ENCODE measurements around the gene JAKMIP1. TPM values are rescaled to one million over a fixed set of nuclear protein-coding genes. Genes with fewer than 3 reads are reported as not detected.

The JAKMIP1 gene
- total RNA-seq, 2 experiments from 2014 or later: 4.0 to 5.1 TPM

DNA sequence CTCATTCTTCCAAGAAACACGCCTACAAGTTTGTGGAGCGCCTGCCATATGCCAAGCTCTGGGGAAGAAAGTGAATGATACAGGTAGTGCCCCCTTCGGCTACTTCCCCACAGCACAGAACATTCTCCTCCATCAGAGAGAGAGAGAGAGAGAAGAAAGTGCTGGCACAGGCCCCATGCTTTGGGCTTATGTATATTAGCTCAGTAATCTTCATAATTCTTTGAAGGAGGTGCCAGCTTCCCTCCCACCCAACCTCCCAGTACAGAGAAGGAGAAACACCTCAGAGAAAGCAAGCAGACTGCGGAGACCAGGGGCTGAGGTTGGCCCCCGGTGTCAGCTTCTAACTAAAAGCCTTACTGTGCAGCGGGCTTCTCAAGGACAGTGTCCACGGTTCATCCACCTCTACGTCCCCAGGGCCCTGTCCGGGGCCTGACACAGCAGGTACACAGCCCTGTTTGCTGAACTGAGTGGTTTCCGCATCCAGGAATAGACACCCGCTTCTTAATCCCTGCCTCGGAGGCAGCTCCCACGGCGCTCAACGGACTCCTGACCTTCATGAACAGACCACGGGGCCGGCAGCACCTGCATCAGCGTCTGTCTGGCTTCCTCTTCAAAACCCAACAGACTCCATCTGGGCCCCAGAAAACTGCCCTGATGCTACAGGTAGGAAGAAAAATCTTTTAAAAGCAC, 50.2 kb downstream of the JAKMIP1 start:
- DNase-seq (ENCODE audit: low spot score): no peak
- Histone ChIP-seq H3K9me2 (ENCODE audit: insufficient read depth, low read length) (no peaks in the 10 kb centered on the region), H3K27ac (ENCODE audit: low read depth, low read length, poor library complexity, severe bottlenecking) (no peak overlapping the region), H3K4me2 (ENCODE audit: low read length) (no peak overlapping the region), H3K4me3 (ENCODE audit: low read depth, low read length, poor library complexity, severe bottlenecking) (no peak overlapping the region), H3K9me3 (ENCODE audit: low read length) (no peaks in the 10 kb centered on the region), H3K36me3 (ENCODE audit: insufficient read depth, low read length) (no peaks in the 10 kb centered on the region), H3K79me2 (ENCODE audit: insufficient read depth, low read depth, low read length) (no peaks in the 10 kb centered on the region), H4K20me1 (ENCODE audit: insufficient read depth, low read length) (no peaks in the 10 kb centered on the region), H3K4me1 (ENCODE audit: insufficient read depth, low read length, poor library complexity, severe bottlenecking) (no peaks in the 10 kb centered on the region), H2AFZ (ENCODE audit: low read length) (no peak overlapping the region)
- ChIA-PET CTCF (ENCODE audit: unreplicated experiment) (no interaction called here), POLR2A (interaction anchor here (1.0 kb wide), 1 partner anchor 120 kb away, joined by 3 read pairs; the partner anchor contains the start of gene WFS1)
- intact Hi-C loops (cut with micrococcal nuclease; ENCODE audit: unreplicated experiment): no loop called here
- no TSS peak for BruUV-seq (replicated peaks)
- no peak for TF ChIP-seq EZH2phosphoT487 (IDR thresholded peaks at IDR 0.05; ENCODE audit: borderline replicate concordance, low read depth, low read length)
- TF ChIP-seq, protein P1, sequence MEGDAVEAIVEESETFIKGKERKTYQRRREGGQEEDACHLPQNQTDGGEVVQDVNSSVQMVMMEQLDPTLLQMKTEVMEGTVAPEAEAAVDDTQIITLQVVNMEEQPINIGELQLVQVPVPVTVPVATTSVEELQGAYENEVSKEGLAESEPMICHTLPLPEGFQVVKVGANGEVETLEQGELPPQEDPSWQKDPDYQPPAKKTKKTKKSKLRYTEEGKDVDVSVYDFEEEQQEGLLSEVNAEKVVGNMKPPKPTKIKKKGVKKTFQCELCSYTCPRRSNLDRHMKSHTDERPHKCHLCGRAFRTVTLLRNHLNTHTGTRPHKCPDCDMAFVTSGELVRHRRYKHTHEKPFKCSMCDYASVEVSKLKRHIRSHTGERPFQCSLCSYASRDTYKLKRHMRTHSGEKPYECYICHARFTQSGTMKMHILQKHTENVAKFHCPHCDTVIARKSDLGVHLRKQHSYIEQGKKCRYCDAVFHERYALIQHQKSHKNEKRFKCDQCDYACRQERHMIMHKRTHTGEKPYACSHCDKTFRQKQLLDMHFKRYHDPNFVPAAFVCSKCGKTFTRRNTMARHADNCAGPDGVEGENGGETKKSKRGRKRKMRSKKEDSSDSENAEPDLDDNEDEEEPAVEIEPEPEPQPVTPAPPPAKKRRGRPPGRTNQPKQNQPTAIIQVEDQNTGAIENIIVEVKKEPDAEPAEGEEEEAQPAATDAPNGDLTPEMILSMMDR (conservative IDR thresholded peaks at IDR 0.05; ENCODE audit: low read length): no peak

DNA sequence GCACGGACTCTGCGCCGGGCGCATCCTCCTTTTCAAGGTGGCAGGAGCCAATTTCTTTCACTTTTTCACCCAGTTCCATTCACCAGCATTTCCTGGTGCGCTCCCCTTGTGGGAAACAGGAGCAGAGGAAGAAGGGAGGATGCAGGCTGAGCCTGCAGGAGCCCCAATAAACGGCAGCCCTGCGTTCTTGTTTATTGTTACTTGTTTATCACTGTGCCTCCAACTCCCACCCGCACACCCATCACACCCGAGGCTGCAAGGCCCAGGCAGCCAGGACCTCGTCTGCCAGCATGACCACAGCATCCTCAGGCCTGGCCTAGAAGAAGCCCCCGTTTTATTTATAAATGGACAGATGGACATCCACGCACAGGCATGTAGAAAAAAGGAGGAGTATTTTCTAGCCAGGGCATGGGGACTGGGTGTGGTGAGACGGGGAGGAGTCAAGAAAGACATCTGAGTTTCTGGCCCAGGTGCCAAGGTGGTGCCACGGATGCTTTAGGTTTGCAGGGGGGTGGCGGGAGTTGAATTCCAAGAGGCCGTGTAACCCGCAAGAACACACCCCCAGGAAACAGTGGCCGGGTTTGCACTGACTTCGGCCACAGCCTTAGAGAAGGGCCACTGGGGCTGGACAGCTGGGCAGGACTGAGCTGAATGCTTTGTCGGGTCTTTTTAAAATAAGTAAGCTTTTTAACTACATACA, 51.7 kb downstream of the JAKMIP1 start:
- Histone ChIP-seq H2AFZ (ENCODE audit: low read length) (no peak overlapping the region), H3K4me3 (ENCODE audit: low read depth, low read length, poor library complexity, severe bottlenecking) (no peak overlapping the region), H3K36me3 (ENCODE audit: insufficient read depth, low read length) (no peaks in the 10 kb centered on the region), H3K9me2 (ENCODE audit: insufficient read depth, low read length) (no peaks in the 10 kb centered on the region), H3K4me1 (ENCODE audit: insufficient read depth, low read length, poor library complexity, severe bottlenecking) (no peaks in the 10 kb centered on the region), H3K9me3 (ENCODE audit: low read length) (no peaks in the 10 kb centered on the region), H4K20me1 (ENCODE audit: insufficient read depth, low read length) (no peaks in the 10 kb centered on the region), H3K4me2 (ENCODE audit: low read length) (no peak overlapping the region), H3K27ac (ENCODE audit: low read depth, low read length, poor library complexity, severe bottlenecking) (no peak overlapping the region), H3K79me2 (ENCODE audit: insufficient read depth, low read depth, low read length) (no peaks in the 10 kb centered on the region)
- ChIA-PET CTCF (ENCODE audit: unreplicated experiment) (no interaction called here), POLR2A (no interaction called here)
- no peak for DNase-seq (ENCODE audit: low spot score)
- no peak for TF ChIP-seq EZH2phosphoT487 (IDR thresholded peaks at IDR 0.05; ENCODE audit: borderline replicate concordance, low read depth, low read length)
- TF ChIP-seq, protein P1 (conservative IDR thresholded peaks at IDR 0.05; ENCODE audit: low read length): no peak
- intact Hi-C loops (cut with micrococcal nuclease; ENCODE audit: unreplicated experiment): no loop called here
- no TSS peak for BruUV-seq (replicated peaks)

DNA sequence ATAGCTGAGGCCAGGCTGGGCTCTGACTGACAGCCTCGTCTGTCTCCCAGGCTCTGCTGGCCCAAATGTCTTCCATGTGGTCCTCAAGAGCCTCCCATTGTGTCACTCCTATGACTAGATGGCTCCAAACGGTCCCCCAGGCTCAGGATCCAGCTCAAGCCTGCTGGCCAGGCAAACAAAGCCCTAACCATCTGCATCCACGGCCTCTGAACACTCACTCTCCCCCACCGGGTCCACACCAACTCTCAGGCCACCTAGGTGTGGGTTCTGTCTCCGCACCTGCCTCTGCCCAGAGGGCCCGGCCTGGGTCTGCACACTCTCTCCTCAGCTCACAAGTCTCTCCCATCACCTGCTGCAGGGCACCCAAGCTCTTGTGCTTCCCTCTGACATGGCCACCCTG, 52.9 kb downstream of the JAKMIP1 start:
- POLR2A ChIA-PET: no interaction called here
- Histone ChIP-seq H3K4me1 (ENCODE audit: insufficient read depth, low read length, poor library complexity, severe bottlenecking) (no peaks in the 10 kb centered on the region), H3K9me3 (ENCODE audit: low read length) (no peaks in the 10 kb centered on the region), H3K79me2 (ENCODE audit: insufficient read depth, low read depth, low read length) (no peaks in the 10 kb centered on the region), H3K4me2 (ENCODE audit: low read length) (no peak overlapping the region), H3K4me3 (ENCODE audit: low read depth, low read length, poor library complexity, severe bottlenecking) (no peak overlapping the region), H2AFZ (ENCODE audit: low read length) (no peak overlapping the region), H3K9me2 (ENCODE audit: insufficient read depth, low read length) (no peaks in the 10 kb centered on the region), H3K36me3 (ENCODE audit: insufficient read depth, low read length) (no peaks in the 10 kb centered on the region), H3K27ac (ENCODE audit: low read depth, low read length, poor library complexity, severe bottlenecking) (no peak overlapping the region), H4K20me1 (ENCODE audit: insufficient read depth, low read length) (no peaks in the 10 kb centered on the region)
- no peak for TF ChIP-seq EZH2phosphoT487 (IDR thresholded peaks at IDR 0.05; ENCODE audit: borderline replicate concordance, low read depth, low read length)
- TF ChIP-seq, protein P1 (conservative IDR thresholded peaks at IDR 0.05; ENCODE audit: low read length): no peak
- intact Hi-C loops (cut with micrococcal nuclease; ENCODE audit: unreplicated experiment): no loop called here
- no TSS peak for BruUV-seq (replicated peaks)
- DNase-seq (ENCODE audit: low spot score): no peak
- CTCF ChIA-PET (ENCODE audit: unreplicated experiment): no interaction called here

Measured in OCI-LY7 (cell line).